HG02885 (cell line): Measurements from ENCODE around the gene EXOC6B.
"Not testable (repeated sequence)": the region's sequence is repeated elsewhere in the genome, so short reads cannot be mapped to it uniquely, and the experiment has no call there.

Experiments
- ATAC-seq: cut with Tn5 transposase; IDR thresholded peaks from one replicate; pipeline ENCODE4 v1.9.1; 2021; ENCODE audit warnings: mild to moderate bottlenecking; ENCODE audit not compliant: unreplicated experiment, poor library complexity

EXOC6B gene

DNA sequence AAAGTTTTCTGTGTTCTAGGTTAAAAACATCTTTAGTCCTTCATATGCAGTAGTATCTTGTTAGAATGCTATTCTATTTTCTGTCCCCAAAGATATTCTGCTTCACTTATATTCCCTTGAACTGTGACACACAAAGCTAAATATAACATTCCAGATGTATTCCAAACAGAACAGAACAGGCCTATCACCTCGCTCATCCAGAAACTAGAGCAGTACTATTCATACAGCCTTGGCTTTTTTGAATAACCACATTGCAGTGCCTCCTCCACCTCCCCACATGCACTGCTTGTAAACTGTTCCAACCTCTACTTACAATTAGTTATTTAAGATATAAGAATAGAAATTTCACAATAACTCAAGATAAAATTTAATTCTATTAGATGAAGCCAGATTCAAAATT lies 196.8 kb downstream of the EXOC6B start:
- ATAC-seq, result no peak

GRCh38 chr2:72627083-72627482 lies 198.8 kb downstream of the EXOC6B start:
- ATAC-seq, result no peak

DNA sequence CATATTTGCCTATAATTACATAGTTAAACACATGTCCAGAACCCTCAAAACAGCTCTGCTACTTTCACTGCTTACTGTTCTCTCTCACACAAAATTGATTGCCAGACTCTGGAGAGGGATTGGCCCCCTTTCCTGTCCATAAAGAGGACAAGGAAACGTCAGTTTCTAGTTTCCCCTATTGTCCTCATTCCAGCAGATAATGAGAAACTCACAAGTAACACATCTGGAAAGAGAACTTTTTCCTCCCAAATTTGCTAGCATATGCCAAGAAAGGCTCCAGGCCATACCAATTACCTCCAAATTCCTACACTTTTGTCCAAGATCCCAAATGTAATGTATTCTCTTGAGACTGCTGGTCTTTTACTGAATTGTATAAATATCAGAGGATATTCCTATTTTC lies 200.5 kb downstream of the EXOC6B start:
- no peak for ATAC-seq

GRCh38 chr2:72623481-72623880 lies 202.4 kb downstream of the EXOC6B start:
- ATAC-seq, result no peak

GRCh38 chr2:72619626-72620025 lies 206.2 kb downstream of the EXOC6B start:
- no peak for ATAC-seq

GRCh38 chr2:72613931-72614330 lies 211.9 kb downstream of the EXOC6B start:
- no peak for ATAC-seq

- ATAC-seq, result no peak
Measured at GRCh38 chr2:72612614-72613160, 213.1 kb downstream of the EXOC6B start.

GRCh38 chr2:72607189-72607588 lies 218.6 kb downstream of the EXOC6B start:
- no peak for ATAC-seq

DNA sequence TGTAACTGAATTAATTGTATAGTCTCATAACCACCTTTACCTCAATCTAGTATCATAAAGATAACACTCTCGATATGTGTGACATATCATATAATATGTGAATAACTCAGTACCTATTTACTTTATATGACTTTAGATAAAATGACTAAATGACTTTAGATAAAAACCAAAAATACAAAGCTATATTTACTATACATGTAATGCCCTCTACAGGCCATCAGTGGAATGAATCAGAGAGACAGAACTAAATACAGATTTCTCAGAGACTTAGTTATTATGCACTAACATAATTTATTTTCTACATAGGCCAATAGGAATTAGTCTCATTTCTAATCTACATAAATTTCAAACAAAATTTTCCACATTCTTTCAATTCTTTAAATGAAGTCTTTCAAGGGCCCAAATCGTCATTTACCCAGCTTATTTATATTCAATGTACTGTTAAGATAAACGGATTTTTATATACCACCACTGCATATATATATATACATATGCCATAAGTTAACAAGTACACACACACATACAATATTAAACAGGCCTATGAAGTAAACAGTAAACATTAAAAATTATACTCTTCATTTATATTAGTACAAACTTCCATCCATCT lies 219.9 kb downstream of the EXOC6B start:
- ATAC-seq, result no peak

GRCh38 chr2:72604468-72604867 lies 221.4 kb downstream of the EXOC6B start:
- no peak for ATAC-seq

DNA sequence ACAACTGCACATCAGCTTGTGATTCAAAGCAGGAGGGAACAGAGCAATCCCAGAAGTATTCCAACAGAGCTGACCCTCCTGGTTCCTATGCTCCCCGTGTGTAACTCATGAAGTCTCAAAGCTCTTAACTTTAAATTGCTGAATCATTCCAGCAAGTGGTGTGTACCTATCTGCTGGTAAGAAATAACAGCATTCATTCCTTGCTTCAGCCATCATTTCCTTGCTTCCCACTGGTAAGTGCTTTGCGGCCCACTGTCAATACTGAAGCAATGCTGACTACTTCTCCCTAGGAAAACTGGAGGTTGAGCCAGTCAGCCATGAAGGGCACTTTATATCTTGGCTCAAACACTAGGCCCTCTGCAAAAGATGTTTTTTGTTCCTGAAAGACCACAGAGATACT lies 222.4 kb downstream of the EXOC6B start:
- no peak for ATAC-seq

- ATAC-seq, result no peak
Measured at GRCh38 chr2:72602711-72603110, 223.1 kb downstream of the EXOC6B start.

DNA sequence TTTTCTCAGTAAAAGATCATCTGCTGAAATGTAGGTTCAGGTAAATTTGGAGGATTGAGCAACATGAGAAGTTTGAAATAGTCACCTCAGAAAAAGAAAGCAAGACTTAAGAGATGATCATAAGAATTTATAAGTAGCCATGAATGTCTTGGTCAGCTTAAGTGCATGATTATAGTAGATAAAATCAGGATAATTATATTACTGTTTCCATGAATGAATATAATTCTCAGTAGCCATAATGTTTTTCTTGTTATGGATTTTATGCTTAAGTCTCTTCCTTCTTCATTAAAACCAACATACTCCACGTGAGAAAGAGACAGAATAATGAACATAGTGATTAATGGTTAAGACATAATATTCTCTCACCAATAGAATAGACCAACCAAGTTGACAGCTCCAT lies 223.7 kb downstream of the EXOC6B start:
- no peak for ATAC-seq

DNA sequence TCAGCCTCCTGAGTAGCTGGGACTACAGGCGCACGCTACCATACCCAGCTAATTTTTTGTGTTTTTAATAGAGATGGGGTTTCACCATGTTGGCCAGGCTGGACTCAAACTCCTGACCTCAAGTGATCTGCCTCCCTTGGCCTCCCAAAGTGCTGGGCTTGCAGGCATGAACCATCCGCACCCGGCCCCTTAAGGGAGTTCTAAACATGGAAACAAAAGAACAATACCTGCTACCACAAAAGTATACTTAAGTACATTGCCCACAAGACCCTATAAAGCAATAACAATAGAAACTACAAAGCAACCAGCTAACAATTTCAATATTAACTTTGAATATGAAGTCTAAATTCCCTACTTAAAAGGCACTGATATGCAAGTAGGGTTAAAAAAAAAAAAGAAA lies 242.0 kb downstream of the EXOC6B start:
- ATAC-seq, result not testable (repeated sequence)

- ATAC-seq, result no peak
Measured at GRCh38 chr2:72583376-72583775, 242.5 kb downstream of the EXOC6B start.

DNA sequence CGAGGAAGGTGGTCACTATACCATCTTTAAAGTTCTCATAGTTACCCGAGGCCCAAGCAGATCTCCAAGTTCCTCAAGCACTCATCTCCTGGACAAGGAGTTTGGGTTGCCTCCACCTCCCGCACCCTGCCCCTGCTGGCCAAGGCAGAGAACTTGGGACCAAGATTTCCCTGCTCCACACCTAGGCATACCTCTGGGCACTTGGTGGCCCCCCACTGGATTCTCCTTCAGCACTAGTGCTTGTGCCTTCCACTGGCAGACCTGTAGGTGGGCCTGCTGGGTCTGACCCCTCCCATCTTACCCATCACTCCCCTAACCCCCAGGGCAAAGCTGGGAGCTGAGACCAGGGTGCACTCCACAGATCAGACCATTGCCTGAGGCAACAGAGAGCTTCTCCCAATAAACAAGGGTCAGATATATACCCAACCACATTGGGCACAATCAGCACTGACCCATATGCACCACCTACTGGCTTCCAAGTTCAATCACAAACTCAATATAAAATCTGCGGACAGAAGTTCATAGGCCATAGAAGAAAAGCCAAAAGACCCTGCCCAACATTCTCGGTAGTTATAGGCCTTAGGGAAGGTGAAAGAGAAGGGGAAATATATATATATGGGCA lies 244.2 kb downstream of the EXOC6B start:
- ATAC-seq, result no peak

DNA sequence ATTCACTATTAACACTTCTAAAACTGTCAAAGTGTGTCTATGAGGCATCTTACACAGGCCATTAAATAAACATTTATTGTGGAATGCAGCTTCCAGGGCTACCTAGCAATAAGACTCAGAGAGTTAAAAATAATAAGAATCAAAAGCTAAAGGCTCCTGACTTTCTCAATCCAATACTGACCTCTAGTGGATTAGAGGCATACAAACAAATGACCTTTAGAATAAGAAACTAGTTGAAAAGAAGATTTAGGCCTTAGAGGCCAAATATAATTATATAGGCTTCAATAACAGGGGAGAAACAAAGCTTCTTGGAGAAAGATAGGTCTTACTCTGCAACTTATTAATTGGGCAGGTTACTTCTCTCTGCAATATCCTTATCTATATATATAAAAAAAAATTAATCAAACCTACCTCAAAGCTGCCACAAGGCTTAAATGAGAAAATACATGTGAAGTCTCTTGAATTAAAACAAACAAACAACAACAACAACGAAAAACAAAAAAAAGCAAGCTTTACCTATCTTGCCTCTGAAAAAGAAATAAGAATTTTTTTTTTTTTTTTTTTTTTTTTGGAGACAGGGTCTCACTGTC lies 246.1 kb downstream of the EXOC6B start:
- peak; percentile 57 for ATAC-seq

DNA sequence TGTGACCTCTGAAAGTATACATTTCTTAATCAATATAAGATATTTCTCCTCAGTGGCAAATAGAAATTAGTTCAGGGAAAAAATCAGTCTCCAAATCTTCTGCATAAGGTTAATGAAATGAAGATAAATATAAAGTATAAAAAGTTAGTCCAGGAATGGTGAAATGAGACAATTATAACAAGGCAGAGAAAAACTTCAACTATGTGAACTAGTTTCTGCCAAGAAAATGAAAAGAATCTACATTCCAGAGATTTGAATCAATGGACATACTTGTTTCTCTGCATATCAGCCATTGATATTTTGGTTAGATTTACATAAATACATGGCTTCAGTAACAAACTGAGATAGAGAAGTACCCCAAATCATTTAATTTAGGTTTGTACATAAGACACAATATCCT lies 249.0 kb downstream of the EXOC6B start:
- no peak for ATAC-seq

DNA sequence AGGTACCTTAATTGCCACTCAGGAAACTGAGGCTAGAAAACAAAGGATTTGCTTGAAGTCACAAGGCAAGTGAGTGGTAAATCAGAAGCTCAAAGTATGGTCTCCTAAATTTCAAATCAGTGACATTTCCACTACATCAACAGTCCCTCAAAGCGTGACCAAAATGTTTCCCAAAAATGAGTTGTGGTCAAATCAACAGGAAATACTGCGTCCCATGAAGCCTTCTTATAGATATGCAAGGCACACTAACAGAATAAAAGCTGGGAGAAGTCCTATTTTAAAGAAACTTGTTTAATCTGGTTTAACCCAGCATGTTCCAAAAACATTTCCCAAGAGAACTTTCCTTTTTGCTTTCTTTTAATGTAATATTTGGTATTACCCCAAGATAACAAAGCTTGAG lies 249.4 kb downstream of the EXOC6B start:
- ATAC-seq, result no peak

GRCh38 chr2:72574886-72575285 lies 250.9 kb downstream of the EXOC6B start:
- no peak for ATAC-seq

DNA sequence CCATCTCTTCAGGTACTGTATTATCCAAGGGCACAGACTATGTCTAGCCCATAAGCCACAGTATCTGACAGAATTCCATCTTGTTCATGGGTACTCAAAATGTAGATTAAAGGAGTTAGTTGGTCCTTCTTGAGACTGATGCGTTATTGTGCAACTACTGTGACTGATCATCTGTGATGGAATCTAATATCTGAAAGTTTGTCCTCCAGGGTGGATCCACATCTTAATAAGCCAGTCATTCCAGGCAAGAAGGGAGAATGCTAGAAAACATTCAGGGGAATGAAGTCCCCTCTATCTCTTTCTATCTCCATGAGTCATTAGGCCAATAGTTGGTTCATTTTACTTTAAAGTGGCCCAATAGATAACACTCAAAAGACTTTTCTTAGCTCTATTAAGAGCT lies 252.6 kb downstream of the EXOC6B start:
- no peak for ATAC-seq

- no peak for ATAC-seq
Measured at GRCh38 chr2:72572501-72572900, 253.3 kb downstream of the EXOC6B start.
